ENCODE measurements around the gene ZNF362.
A peak's percentile ranks its signal among the peaks of the same experiment; 100 is the strongest.
"Not testable (repeated sequence)": the region's sequence is repeated elsewhere in the genome, so short reads cannot be mapped to it uniquely, and the experiment has no call there.

The ZNF362 gene

DNA sequence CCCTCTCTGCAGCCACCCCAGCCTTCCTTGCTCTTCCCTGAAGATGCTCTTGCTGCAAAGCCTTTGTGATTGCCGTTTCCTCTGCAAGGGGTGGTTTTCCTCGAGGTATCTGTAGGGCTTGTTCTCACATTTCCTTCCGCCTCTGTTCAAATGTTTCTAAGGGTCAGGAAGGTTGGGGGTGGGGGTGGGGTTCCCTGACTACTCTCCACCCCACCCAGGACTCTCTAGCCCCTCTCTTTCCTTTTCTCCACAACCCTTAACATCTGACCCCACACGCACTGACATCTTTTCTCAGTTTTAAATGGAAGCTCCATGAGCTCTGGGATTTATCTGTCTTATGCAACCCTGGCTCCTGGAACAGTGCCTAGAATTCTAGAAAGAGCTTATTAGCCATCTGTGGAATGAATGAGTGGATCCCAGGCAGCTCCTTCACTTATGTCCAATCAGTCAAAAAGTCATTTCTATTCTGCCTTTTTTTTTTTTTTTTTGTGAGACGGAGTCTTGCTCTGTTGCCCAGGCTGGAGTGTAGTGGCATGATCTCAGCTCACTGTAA is 27.3 kb upstream of the ZNF362 start:
- Histone ChIP-seq H3K27me3 (no peaks in the 10 kb centered on the region), H3K27ac (no peak overlapping the region), H3K36me3 (no peaks in the 10 kb centered on the region), H3K4me3 (no peak overlapping the region), H3K9me3 (replicated peaks in 1 of 11) (peaks cover 15 to 26% (median 19%) of the 10 kb centered on the region in 11 experiments), H3K9ac (no peak overlapping the region), H3K4me2 (peak overlapping the region in 3 of 11 experiments; percentile 13 to 26 (median 24); a peak in 4 of 22 replicates), H4K20me1 (no peaks in the 10 kb centered on the region), H3K4me1 (peaks cover 0 to 10% (median 5%) of the 10 kb centered on the region in 10 experiments; a peak in 5 of 20 replicates)
- no peak for TF ChIP-seq Cebpa-rat (IDR thresholded peaks at IDR 0.05)

DNA sequence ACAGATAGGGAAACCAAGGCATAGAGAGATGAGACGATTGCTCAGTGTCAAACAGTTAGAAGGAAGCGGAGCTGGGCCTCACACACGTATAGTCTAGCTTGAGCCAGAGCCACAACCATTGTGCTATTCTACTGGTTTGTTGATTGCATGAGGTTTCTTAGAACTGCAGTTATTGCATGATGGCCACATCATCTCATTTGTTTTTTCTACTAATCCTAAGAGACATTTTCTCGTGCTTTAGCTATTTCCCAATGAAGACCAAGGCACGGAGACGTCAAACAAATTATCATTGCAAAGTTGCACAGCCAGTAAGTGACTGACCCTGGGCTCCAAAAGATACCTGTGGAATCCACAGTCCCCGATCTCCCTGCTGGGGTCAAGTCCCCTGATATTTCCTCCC is 25.1 kb upstream of the ZNF362 start:
- peaks cover 0 to 4% (median 0%) of the 10 kb centered on the region in 11 experiments; a peak in 2 of 22 replicates for H3K9me3 ChIP-seq (replicated peaks in 1 of 11)
- H3K4me2 ChIP-seq = no peak overlapping the region
- H3K4me1 ChIP-seq = peaks cover 0 to 27% (median 20%) of the 10 kb centered on the region in 10 experiments; a peak in 17 of 20 replicates
- H4K20me1 ChIP-seq = no peaks in the 10 kb centered on the region
- H3K36me3 ChIP-seq = no peaks in the 10 kb centered on the region
- H3K4me3 ChIP-seq = no peak overlapping the region
- no peak overlapping the region for H3K27ac ChIP-seq
- H3K27me3 ChIP-seq = no peaks in the 10 kb centered on the region
- H3K9ac ChIP-seq = no peak overlapping the region
- TF ChIP-seq Cebpa-rat (IDR thresholded peaks at IDR 0.05) = no peak

DNA sequence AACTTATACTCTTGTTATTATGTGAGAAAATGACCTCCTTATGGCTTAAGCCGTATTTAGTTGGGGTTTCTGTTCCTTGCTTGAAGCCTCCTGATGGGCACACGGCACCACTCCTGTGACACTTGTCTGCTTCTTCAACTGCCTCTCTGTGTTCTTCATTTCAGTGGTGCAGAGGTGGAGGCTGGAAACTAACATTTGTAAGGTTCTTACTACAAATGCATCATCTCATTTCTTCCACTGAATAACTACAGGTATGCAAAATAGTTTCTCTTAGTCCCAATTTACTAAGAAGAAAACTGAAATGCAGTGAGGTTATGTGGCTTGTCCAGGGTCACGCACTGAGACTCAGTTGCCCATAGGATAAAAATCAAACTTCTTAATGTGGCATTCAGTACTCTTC is 23.6 kb upstream of the ZNF362 start:
- Histone ChIP-seq H3K27me3 (no peaks in the 10 kb centered on the region), H4K20me1 (no peaks in the 10 kb centered on the region), H3K4me1 (peaks cover 0 to 27% (median 20%) of the 10 kb centered on the region in 10 experiments; a peak in 17 of 20 replicates), H3K9ac (no peak overlapping the region), H3K27ac (no peak overlapping the region), H3K9me3 (replicated peaks in 1 of 11) (no peaks in the 10 kb centered on the region), H3K4me2 (no peak overlapping the region), H3K36me3 (no peaks in the 10 kb centered on the region), H3K4me3 (no peak overlapping the region)
- TF ChIP-seq Cebpa-rat (IDR thresholded peaks at IDR 0.05) = no peak

DNA sequence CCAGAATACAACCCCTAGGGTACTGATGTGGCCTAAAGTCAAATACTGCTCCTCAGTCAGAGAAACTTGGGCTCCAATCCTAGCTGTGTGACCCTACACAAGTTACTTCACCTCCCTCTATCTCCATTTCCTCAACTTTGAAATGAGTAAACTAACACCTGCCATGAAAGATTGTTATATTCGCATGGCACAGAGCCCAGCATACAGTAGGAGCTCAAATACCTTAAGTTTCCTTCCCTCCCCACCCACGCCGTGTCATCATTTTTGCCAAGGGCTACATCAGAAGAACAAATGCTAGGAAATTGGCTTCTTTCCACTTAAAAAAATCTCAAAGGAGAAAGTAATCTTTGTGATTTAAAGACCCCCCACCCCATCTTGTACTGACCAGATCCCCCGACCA is 22.2 kb upstream of the ZNF362 start:
- H3K4me1 ChIP-seq = peaks cover 0 to 22% (median 14%) of the 10 kb centered on the region in 10 experiments; a peak in 17 of 20 replicates
- no peak overlapping the region for H3K9ac ChIP-seq
- no peaks in the 10 kb centered on the region for H3K27me3 ChIP-seq
- H4K20me1 ChIP-seq = no peaks in the 10 kb centered on the region
- H3K36me3 ChIP-seq = no peaks in the 10 kb centered on the region
- no peak overlapping the region for H3K4me3 ChIP-seq
- no peaks in the 10 kb centered on the region for H3K9me3 ChIP-seq (replicated peaks in 1 of 11)
- no peak for TF ChIP-seq Cebpa-rat (IDR thresholded peaks at IDR 0.05)
- no peak overlapping the region for H3K27ac ChIP-seq
- H3K4me2 ChIP-seq = peak overlapping the region in 8 of 11 experiments; percentile 55 to 78 (median 66); a peak in 12 of 22 replicates

DNA sequence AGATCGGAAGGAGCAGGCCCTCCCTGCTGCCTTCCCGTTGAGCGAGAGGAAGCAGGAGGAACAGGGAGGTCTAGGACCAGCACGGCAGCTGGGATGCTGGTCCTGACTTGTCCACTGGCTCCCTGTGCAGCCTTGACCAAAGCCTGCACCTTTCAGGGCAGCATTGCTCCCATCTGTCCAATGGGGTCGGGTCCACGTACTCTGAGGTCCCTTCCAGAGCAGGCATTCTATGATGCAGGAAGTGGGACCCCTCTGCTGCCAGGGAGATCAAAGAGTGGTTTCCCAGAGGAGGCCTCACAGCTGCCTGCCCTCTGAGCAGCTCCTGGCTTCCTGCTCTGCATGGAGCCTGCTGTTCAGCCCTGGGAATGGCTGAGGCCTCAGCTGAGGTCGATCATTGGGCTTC is 21.7 kb upstream of the ZNF362 start:
- peaks cover 0 to 22% (median 14%) of the 10 kb centered on the region in 10 experiments; a peak in 17 of 20 replicates for H3K4me1 ChIP-seq
- no peaks in the 10 kb centered on the region for H4K20me1 ChIP-seq
- H3K4me3 ChIP-seq = no peak overlapping the region
- no peaks in the 10 kb centered on the region for H3K36me3 ChIP-seq
- H3K9me3 ChIP-seq (replicated peaks in 1 of 11) = no peaks in the 10 kb centered on the region
- no peak overlapping the region for H3K9ac ChIP-seq
- H3K4me2 ChIP-seq = peak overlapping the region in 9 of 11 experiments; percentile 38 to 78 (median 65); a peak in 18 of 22 replicates
- TF ChIP-seq Cebpa-rat (IDR thresholded peaks at IDR 0.05) = no peak
- H3K27ac ChIP-seq = no peak overlapping the region
- no peaks in the 10 kb centered on the region for H3K27me3 ChIP-seq

DNA sequence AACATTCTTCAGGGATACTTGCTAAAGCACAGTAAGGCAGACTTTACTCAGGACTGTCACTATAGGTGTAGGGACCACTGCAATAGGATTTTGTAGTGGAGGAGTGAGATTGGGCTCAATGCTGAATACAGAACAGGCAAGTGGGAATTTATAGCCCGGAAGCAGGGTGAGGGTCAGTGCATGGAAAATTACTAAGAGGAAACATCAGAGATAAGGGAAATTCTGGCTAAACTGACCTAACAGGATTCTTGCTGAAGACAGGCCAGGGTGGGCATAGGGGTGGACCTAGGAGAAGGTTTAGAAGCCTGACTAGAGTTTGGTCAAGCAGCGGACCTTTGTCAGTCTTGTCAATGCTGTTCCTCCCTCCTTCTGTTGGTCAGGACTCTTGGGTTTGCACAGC is 20.8 kb upstream of the ZNF362 start:
- peaks cover 0 to 22% (median 14%) of the 10 kb centered on the region in 10 experiments; a peak in 17 of 20 replicates for H3K4me1 ChIP-seq
- H3K9me3 ChIP-seq (replicated peaks in 1 of 11) = no peaks in the 10 kb centered on the region
- H3K27me3 ChIP-seq = no peaks in the 10 kb centered on the region
- H3K4me2 ChIP-seq = peak overlapping the region in 7 of 11 experiments; percentile 59 to 78 (median 68); a peak in 13 of 22 replicates
- no peak overlapping the region for H3K27ac ChIP-seq
- no peak for TF ChIP-seq Cebpa-rat (IDR thresholded peaks at IDR 0.05)
- H3K9ac ChIP-seq = no peak overlapping the region
- no peak overlapping the region for H3K4me3 ChIP-seq
- no peaks in the 10 kb centered on the region for H3K36me3 ChIP-seq
- no peaks in the 10 kb centered on the region for H4K20me1 ChIP-seq

DNA sequence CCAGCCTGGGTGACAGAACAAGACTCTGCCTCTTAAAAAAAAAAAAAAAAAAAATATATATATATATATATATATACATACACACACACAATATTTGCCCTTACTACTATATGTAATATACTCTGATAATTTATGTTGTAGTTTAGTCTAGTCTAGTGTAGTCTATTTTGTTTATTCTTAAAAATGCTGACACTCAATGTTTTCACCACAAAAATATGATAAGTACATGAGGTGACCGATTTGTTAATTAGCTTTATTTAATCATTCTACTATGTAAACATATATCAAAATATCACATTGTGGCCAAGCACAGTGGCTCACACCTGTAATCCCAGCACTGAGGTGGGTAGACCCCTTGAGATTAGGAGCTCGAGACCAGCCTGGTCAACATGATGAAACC is 19.8 kb upstream of the ZNF362 start:
- no peak overlapping the region for H3K4me2 ChIP-seq
- TF ChIP-seq Cebpa-rat (IDR thresholded peaks at IDR 0.05) = no peak
- no peaks in the 10 kb centered on the region for H3K9me3 ChIP-seq (replicated peaks in 1 of 11)
- H3K4me1 ChIP-seq = peaks cover 0 to 22% (median 14%) of the 10 kb centered on the region in 10 experiments; a peak in 17 of 20 replicates
- no peak overlapping the region for H3K27ac ChIP-seq
- H3K36me3 ChIP-seq = no peaks in the 10 kb centered on the region
- no peak overlapping the region for H3K9ac ChIP-seq
- no peak overlapping the region for H3K4me3 ChIP-seq
- H4K20me1 ChIP-seq = no peaks in the 10 kb centered on the region
- H3K27me3 ChIP-seq = no peaks in the 10 kb centered on the region

DNA sequence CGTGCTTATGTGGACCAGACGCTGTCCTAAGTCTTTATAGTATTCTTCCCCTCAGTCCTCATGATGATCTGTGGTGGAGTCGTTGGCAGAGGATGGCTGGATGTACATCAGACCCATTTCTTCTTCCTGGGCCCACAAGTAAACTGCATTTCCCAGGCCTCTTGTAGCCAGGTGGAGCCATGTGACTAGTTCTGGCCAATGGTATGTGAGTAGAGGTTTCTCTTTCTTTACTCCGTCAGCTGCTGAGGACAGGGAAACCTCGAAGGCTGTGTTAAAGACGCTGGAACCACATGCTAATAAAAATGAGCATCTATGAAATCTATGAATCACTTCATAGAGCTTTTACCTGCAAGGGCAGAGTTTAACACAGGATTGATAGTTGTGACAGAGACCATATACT is 18.7 kb upstream of the ZNF362 start:
- Histone ChIP-seq H3K36me3 (no peaks in the 10 kb centered on the region), H3K4me3 (no peak overlapping the region), H3K9me3 (replicated peaks in 1 of 11) (no peaks in the 10 kb centered on the region), H3K4me2 (no peak overlapping the region), H3K27ac (no peak overlapping the region), H3K27me3 (no peaks in the 10 kb centered on the region), H3K9ac (no peak overlapping the region), H3K4me1 (peaks cover 0 to 22% (median 14%) of the 10 kb centered on the region in 10 experiments; a peak in 17 of 20 replicates), H4K20me1 (no peaks in the 10 kb centered on the region)
- TF ChIP-seq Cebpa-rat (IDR thresholded peaks at IDR 0.05) = no peak

DNA sequence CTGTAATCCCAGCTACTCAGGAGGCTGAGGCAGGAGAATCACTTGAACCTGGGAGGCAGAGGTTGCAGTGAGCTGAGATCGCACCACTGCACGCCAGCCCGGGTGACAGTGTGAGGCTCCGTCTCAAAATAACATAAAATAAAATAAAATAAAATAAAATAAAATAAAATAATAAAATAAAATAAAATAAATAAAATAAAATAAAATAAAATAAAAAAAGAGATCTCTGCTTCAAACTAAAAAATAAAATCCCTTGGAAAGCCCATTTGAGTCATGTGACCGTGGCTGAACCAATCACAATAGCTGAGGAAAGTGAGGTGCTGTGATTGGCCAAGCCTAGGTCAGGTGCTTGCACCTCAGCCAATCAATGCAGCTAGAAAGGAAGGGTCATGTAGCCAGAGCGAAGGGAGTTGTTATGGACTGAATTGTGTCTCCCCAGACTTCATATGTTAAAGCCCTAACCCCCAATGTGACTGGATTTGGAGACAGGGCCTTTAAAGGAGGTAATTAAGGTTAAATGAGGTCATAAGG is 18.0 kb upstream of the ZNF362 start:
- H3K4me3 ChIP-seq, H3K27me3 ChIP-seq, H3K9ac ChIP-seq: not testable (repeated sequence)

DNA sequence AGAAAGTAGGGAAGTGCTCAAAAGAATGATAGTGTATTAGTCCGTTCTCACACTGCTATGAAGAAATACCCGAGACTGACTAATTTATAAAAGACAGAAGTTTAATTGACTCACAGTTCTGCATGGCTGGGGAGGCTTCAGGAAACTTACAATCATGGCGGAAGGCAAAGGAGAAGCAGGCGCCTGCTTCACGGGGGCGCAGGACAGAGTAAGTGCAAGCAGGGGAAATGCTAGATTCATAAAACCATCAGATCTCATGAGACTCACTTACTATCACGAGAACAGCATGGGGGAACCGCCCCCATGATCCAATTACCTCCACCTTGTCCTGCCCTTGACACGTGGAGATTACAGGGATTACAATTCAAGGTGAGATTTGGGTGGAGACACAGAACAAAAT is 16.9 kb upstream of the ZNF362 start:
- not testable (repeated sequence) for H3K27me3 ChIP-seq; H3K4me2 ChIP-seq; H3K4me3 ChIP-seq; H3K9me3 ChIP-seq (replicated peaks in 1 of 11); H4K20me1 ChIP-seq; H3K36me3 ChIP-seq; H3K27ac ChIP-seq; H3K9ac ChIP-seq
- H3K4me1 ChIP-seq = peaks cover 0 to 23% (median 15%) of the 10 kb centered on the region in 10 experiments; a peak in 17 of 20 replicates

More for the DNA sequence above, 18.0 kb upstream of the ZNF362 start:
- not testable (repeated sequence) for H3K36me3 ChIP-seq; H3K4me2 ChIP-seq; H4K20me1 ChIP-seq; H3K9me3 ChIP-seq (replicated peaks in 1 of 11); H3K27ac ChIP-seq
- peaks cover 0 to 22% (median 15%) of the 10 kb centered on the region in 10 experiments; a peak in 17 of 20 replicates for H3K4me1 ChIP-seq
